Breast epithelium (tissue), 3 donors: ENCODE data around the gene IMMP2L.

Experiments
- CTCF ChIP-seq, 3 donors: fragments of 450-650 bp; IDR thresholded peaks; one replicate each; pipeline ENCODE4 v1.5.1; 2016 to 2017; ENCODE audit warnings: antibody characterized with exemption in 3 of 3, mild to moderate bottlenecking in 3 of 3, moderate library complexity in 3 of 3
- POLR2A ChIP-seq: fragments of 450-650 bp; IDR thresholded peaks from one replicate; pipeline ENCODE4 v1.6.1; 2016; ENCODE audit warnings: antibody characterized with exemption, mild to moderate bottlenecking, moderate library complexity

GRCh38 chr7:111308691-111309090 lies 253.6 kb downstream of the IMMP2L start:
- no peak for TF ChIP-seq CTCF (IDR thresholded peaks at IDR 0.05)
- no peak for TF ChIP-seq POLR2A
